Measurements from ENCODE around the gene RPP40. TPM values are rescaled to one million over a fixed set of nuclear protein-coding genes. Genes with fewer than 3 reads are reported as not detected.
A peak's percentile ranks its signal among the peaks of the same experiment; 100 is the strongest.

The RPP40 gene
- total and polyA plus RNA-seq, 9 of the 15 experiments (the other 6 are each of a cell fraction or from before 2014, with no cell fraction given): 22.6 to 114 (median 39.0) TPM

- peak; percentile 95 for TF ChIP-seq REST (IDR thresholded peaks at IDR 0.05; ENCODE audit: borderline replicate concordance)
- TF ChIP-seq REST (CRISPR knock-in tag; IDR thresholded peaks at IDR 0.05; ENCODE audit: low read depth): no peak
- TF ChIP-seq PPARD (CRISPR knock-in tag; IDR thresholded peaks at IDR 0.05): no peak
- TF ChIP-seq PHF8 (IDR thresholded peaks at IDR 0.05; ENCODE audit: borderline replicate concordance, low read length): peak; percentile 15; the same call in 1 of the 2 replicates
- TF ChIP-seq TEAD2 (tag; IDR thresholded peaks at IDR 0.05): no peak
These were observed 29.7 kb downstream of the RPP40 start (continued) for GRCh38 chr6:4973982-4974745.

Measured in K562 (cell line).